CD4-positive, alpha-beta T cell treated with Interleukin-4 for 1 hour (primary cell): ENCODE results near the gene RIPOR3.
A peak's percentile ranks its signal among the peaks of the same experiment; 100 is the strongest.

Experiments used
- DNase-seq, 2 donors: peaks; one replicate each; pipeline ENCODE4 v3.0.0-alpha.2; 2020 to 2022

The RIPOR3 gene

GRCh38 chr20:50690650-50691572 lies at the start of gene RIPOR3:
RIPOR3 (minus strand) TSS chr20:50691542; CDS start chr20:50691128, 414 bp downstream.
- no peak for DNase-seq

GRCh38 chr20:50737352-50737751 lies 46.0 kb upstream of the RIPOR3 start:
- DNase-seq: no peak

- DNase-seq: no peak
Observed at GRCh38 chr20:50735813-50736212, 44.5 kb upstream of the RIPOR3 start.

GRCh38 chr20:50734730-50735679 lies 43.7 kb upstream of the RIPOR3 start:
- no peak for DNase-seq

- DNase-seq: no peak
Observed at GRCh38 chr20:50733644-50734349, 42.5 kb upstream of the RIPOR3 start.

- peak in 1 of 2 donors; percentile 7 for DNase-seq
Observed at GRCh38 chr20:50731930-50732690, 40.8 kb upstream of the RIPOR3 start.

GRCh38 chr20:50731055-50731929 lies 40.0 kb upstream of the RIPOR3 start, which contains the start of gene PARD6B:
PARD6B (plus strand) TSS chr20:50731580; CDS start chr20:50731787, 207 bp downstream.
- DNase-seq: peak; percentile 99

- no peak for DNase-seq
Observed at GRCh38 chr20:50730765-50731054, 39.4 kb upstream of the RIPOR3 start.

- no peak for DNase-seq
Observed at GRCh38 chr20:50729901-50730764, 38.8 kb upstream of the RIPOR3 start.

- no peak for DNase-seq
Observed at GRCh38 chr20:50728981-50729874, 37.9 kb upstream of the RIPOR3 start.

- DNase-seq: no peak
Observed at GRCh38 chr20:50728486-50728980, 37.2 kb upstream of the RIPOR3 start.

- no peak for DNase-seq
Observed at GRCh38 chr20:50727792-50728485, 36.6 kb upstream of the RIPOR3 start.

- no peak for DNase-seq
Observed at GRCh38 chr20:50726955-50727791, 35.8 kb upstream of the RIPOR3 start.

- no peak for DNase-seq
Observed at GRCh38 chr20:50725724-50726005, 34.3 kb upstream of the RIPOR3 start.

- DNase-seq: no peak
Observed at GRCh38 chr20:50724851-50725723, 33.7 kb upstream of the RIPOR3 start.

- no peak for DNase-seq
Observed at GRCh38 chr20:50724112-50724725, 32.9 kb upstream of the RIPOR3 start.
